H9 (cell line): ENCODE data around the gene JAG1. TPM values are rescaled to one million over a fixed set of nuclear protein-coding genes. Genes with fewer than 3 reads are reported as not detected.
A peak's percentile ranks its signal among the peaks of the same experiment; 100 is the strongest.

ENCODE experiments used
- DNase-seq: peaks from one replicate; pipeline ENCODE4 v3.0.0-alpha.2; 2017
- H2AFZ ChIP-seq: one replicate; pipeline ENCODE4 v1.6.1; 2013; ENCODE audit warnings: mild to moderate bottlenecking, low read length, control low read depth, moderate library complexity
- H2AK5ac ChIP-seq: 2 replicates; pipeline ENCODE4 v1.6.1; 2013; ENCODE audit warnings: low read length, control low read depth, mixed read lengths; ENCODE audit not compliant: insufficient read length
- H2BK120ac ChIP-seq: one replicate; pipeline ENCODE4 v1.6.1; 2013; ENCODE audit warnings: low read depth, mild to moderate bottlenecking, low read length, control low read depth, inconsistent platforms; ENCODE audit not compliant: poor library complexity, severe bottlenecking
- H2BK12ac ChIP-seq: 2 replicates; pipeline ENCODE4 v1.6.1; 2013; ENCODE audit warnings: low read length, control low read depth, mixed read lengths, low read depth; ENCODE audit not compliant: insufficient read length
- H2BK15ac ChIP-seq: 2 replicates; pipeline ENCODE4 v1.6.1; 2013; ENCODE audit warnings: low read depth, low read length, control low read depth
- H2BK20ac ChIP-seq: one replicate; pipeline ENCODE4 v1.6.1; 2013; ENCODE audit warnings: low read depth, mild to moderate bottlenecking, low read length, control low read depth, inconsistent platforms; ENCODE audit not compliant: poor library complexity, severe bottlenecking
- H2BK5ac ChIP-seq: 2 replicates; pipeline ENCODE4 v1.6.1; 2013; ENCODE audit warnings: low read length, control low read depth, mixed read lengths; ENCODE audit not compliant: insufficient read length
- H3K14ac ChIP-seq: 2 replicates; pipeline ENCODE4 v1.6.1; 2013; ENCODE audit warnings: low read length, control low read depth; ENCODE audit not compliant: insufficient read depth
- H3K18ac ChIP-seq: 2 replicates; pipeline ENCODE4 v1.6.1; 2013; ENCODE audit warnings: low read depth, mild to moderate bottlenecking, mixed read lengths, low read length, control low read depth; ENCODE audit not compliant: insufficient read length
- H3K23ac ChIP-seq: 2 replicates; pipeline ENCODE4 v1.6.1; 2013; ENCODE audit warnings: low read length, control low read depth, mixed read lengths, low read depth; ENCODE audit not compliant: insufficient read length
- H3K23me2 ChIP-seq: 2 replicates; pipeline ENCODE4 v1.6.1; 2013; ENCODE audit warnings: low read depth, mild to moderate bottlenecking, mixed read lengths, low read length, control low read depth; ENCODE audit not compliant: insufficient read length, poor library complexity, severe bottlenecking
- H3K27ac ChIP-seq: 2 replicates; pipeline ENCODE4 v1.5.1; 2013; ENCODE audit warnings: low read length, control low read depth, mixed read lengths, low read depth; ENCODE audit not compliant: insufficient read length
- H3K27me3 ChIP-seq: 2 replicates; pipeline ENCODE4 v1.6.1; 2013; ENCODE audit warnings: low read length, control low read depth, inconsistent platforms; ENCODE audit not compliant: insufficient read depth
- H3K4ac ChIP-seq: 2 replicates; pipeline ENCODE4 v1.6.1; 2013; ENCODE audit warnings: low read depth, mild to moderate bottlenecking, control low read depth, inconsistent platforms, low read length, moderate library complexity
- H3K4me1 ChIP-seq: 2 replicates; pipeline ENCODE4 v1.6.1; 2013; ENCODE audit warnings: low read length, control low read depth, inconsistent platforms; ENCODE audit not compliant: insufficient read depth
- H3K4me2 ChIP-seq: 2 replicates; pipeline ENCODE4 v1.6.1; 2013; ENCODE audit warnings: low read length, control low read depth, mixed read lengths; ENCODE audit not compliant: insufficient read length, insufficient read depth
- H3K56ac ChIP-seq: 2 replicates; pipeline ENCODE4 v1.6.1; 2013; ENCODE audit warnings: low read depth, mild to moderate bottlenecking, mixed read lengths, low read length, control low read depth; ENCODE audit not compliant: insufficient read length
- H3K79me1 ChIP-seq: 2 replicates; pipeline ENCODE4 v1.6.1; 2013; ENCODE audit warnings: low read depth, mild to moderate bottlenecking, moderate library complexity, low read length, control low read depth, inconsistent platforms; ENCODE audit not compliant: insufficient read depth, poor library complexity, severe bottlenecking
- H3K79me2 ChIP-seq: 2 replicates; pipeline ENCODE4 v1.6.1; 2013; ENCODE audit warnings: low read length, control low read depth, inconsistent platforms; ENCODE audit not compliant: insufficient read depth
- H3K9ac ChIP-seq: 2 replicates; pipeline ENCODE4 v1.6.1; 2013; ENCODE audit warnings: low read length, control low read depth, mixed read lengths; ENCODE audit not compliant: insufficient read length; ENCODE audit errors: extremely low read depth
- H3K9me3 ChIP-seq: one replicate; pipeline ENCODE4 v1.6.1; 2013; ENCODE audit warnings: low read depth, low read length, inconsistent platforms; ENCODE audit not compliant: control insufficient read depth
- H3T11ph ChIP-seq: one replicate; pipeline ENCODE4 v1.6.1; 2013; ENCODE audit warnings: mild to moderate bottlenecking, low read length, control low read depth, inconsistent platforms
- H4K20me1 ChIP-seq: one replicate; pipeline ENCODE4 v1.6.1; 2013; ENCODE audit not compliant: control insufficient read depth, insufficient read length, insufficient read depth
- H4K5ac ChIP-seq: 2 replicates; pipeline ENCODE4 v1.6.1; 2013; ENCODE audit warnings: low read depth, mild to moderate bottlenecking, mixed read lengths, low read length, control low read depth; ENCODE audit not compliant: insufficient read length
- H4K8ac ChIP-seq: replicated peaks from 2 replicates; pipeline ENCODE4 v1.6.1; 2013; ENCODE audit warnings: low read length, control low read depth, mixed read lengths, low read depth; ENCODE audit not compliant: insufficient read length
- H4K91ac ChIP-seq: 2 replicates; pipeline ENCODE4 v1.6.1; 2013; ENCODE audit warnings: low read depth, mild to moderate bottlenecking, moderate library complexity, mixed read lengths, low read length, control low read depth; ENCODE audit not compliant: insufficient read length
- H3K27ac Mint-ChIP-seq, 3 experiments: 2 replicates in 2 of 3; 3 replicates in 1 of 3; pipeline ENCODE4 v1.8.0; 2020 to 2021; ENCODE audit warnings: mixed read lengths in 3 of 3, mild to moderate bottlenecking in 1 of 3, moderate library complexity in 1 of 3
- H3K27me3 Mint-ChIP-seq: 2 replicates; pipeline ENCODE4 v1.8.0; 2021; ENCODE audit warnings: low read depth, mild to moderate bottlenecking, moderate library complexity, mixed read lengths
- H3K36me3 Mint-ChIP-seq, 3 experiments: 2 replicates in 2 of 3; 3 replicates in 1 of 3; pipeline ENCODE4 v1.8.0; 2020 to 2021; ENCODE audit warnings: low read depth in 3 of 3, mixed read lengths in 3 of 3; ENCODE audit not compliant: insufficient read depth in 1 of 3
- H3K4me1 Mint-ChIP-seq, 2 experiments: 2 replicates each; pipeline ENCODE4 v1.8.0; 2020; ENCODE audit warnings: mixed read lengths in 2 of 2
- H3K4me3 Mint-ChIP-seq, 2 experiments: 2 replicates in 1 of 2; 3 replicates in 1 of 2; pipeline ENCODE4 v1.8.0; 2020 to 2021; ENCODE audit warnings: mild to moderate bottlenecking in 2 of 2, mixed read lengths in 2 of 2, moderate library complexity in 1 of 2
- H3K9me3 Mint-ChIP-seq, 2 experiments: 2 replicates in 1 of 2; 3 replicates in 1 of 2; pipeline ENCODE4 v1.8.0; 2020; ENCODE audit warnings: mild to moderate bottlenecking in 2 of 2, mixed read lengths in 2 of 2, moderate library complexity in 1 of 2
- CTCF ChIP-seq: fragments of 200-600 bp; sonication (generic); conservative IDR thresholded peaks from 3 replicates; pipeline ENCODE4 v1.8.0; 2021; ENCODE audit warnings: antibody characterized with exemption, mild to moderate bottlenecking
- WGBS: extraction: QIAGEN DNeasy Blood & Tissue Kit; methylation state at CpG from one replicate; pipeline ENCODE4 v1.1.7; 2013; ENCODE audit warnings: missing lambda C conversion rate, low lambda C conversion rate, mixed read lengths; ENCODE audit not compliant: insufficient read length; ENCODE audit errors: extremely low coverage; 5-methylcytosine and 5-hydroxymethylcytosine counted together
- total RNA-seq: library from RNA; stranded (reverse); gene quantifications from 2 replicates; pipeline ENCODE4 v1.2.1, GENCODE V29; 2021

Gene JAG1
- total RNA-seq, 1 experiment from 2014 or later, result 58.1 TPM

DNA sequence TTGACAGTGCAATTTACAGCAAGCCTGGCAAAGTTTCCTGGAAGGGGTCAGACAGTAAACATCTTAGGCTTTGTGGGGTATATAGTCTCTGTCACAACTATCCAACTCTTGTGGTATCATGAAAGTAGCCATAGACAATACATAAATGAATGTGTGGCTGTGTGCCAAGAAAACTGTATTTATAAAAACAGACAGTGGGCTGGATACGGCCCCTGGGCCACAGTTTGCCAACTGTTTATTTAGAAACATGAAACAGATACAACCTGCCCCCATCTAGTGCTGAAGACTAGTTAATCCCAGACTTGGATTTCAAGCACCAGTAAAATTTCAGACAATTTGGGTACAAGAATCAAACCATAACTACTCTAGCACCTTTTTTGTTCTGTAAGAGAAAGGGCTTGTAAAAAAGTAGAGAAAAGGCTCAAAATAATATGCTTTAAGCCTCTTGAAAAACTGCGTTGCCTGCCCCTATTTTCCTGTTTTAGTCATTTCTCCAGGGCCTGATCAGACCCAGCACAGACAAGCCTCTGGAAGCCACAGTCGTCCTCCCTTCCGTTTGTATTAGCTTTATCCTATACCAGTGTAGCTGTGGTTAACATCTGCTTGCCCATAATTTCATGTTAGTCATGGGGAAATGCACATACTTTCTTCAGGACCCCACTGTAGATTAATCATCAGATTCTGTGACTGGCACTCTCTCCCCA lies 30.8 kb downstream of the JAG1 start:
- Histone ChIP-seq H3K79me2 (no peaks in the 10 kb centered on the region), H3K4me1 (no peaks in the 10 kb centered on the region), H3T11ph (no peak overlapping the region), H4K20me1 (no peaks in the 10 kb centered on the region), H3K27ac (no peak overlapping the region), H2AFZ (no peak overlapping the region), H3K27me3 (no peaks in the 10 kb centered on the region), H3K79me1 (no peaks in the 10 kb centered on the region), H2BK5ac (no peak overlapping the region), H3K4ac (no peak overlapping the region), H3K18ac (no peak overlapping the region), H3K4me2 (no peak overlapping the region), H2BK120ac (no peak overlapping the region), H2BK12ac (no peak overlapping the region), H3K9me3 (no peaks in the 10 kb centered on the region), H3K23me2 (no peaks in the 10 kb centered on the region), H4K8ac (no peak overlapping the region), H4K91ac (no peak overlapping the region), H2BK20ac (no peak overlapping the region), H3K23ac (no peak overlapping the region), H2AK5ac (no peak overlapping the region), H4K5ac (no peak overlapping the region), H3K9ac (no peak overlapping the region), H3K56ac (no peak overlapping the region), H2BK15ac (no peak overlapping the region), H3K14ac (no peak overlapping the region)
- H3K4me1 Mint-ChIP-seq, result peaks cover 20 to 33% of the 10 kb centered on the region in 2 experiments
- no CpG with 5 or more reads among the region's 4 CpGs for WGBS
- H3K27me3 Mint-ChIP-seq, result no peaks in the 10 kb centered on the region; the same call in 1 of the 2 replicates
- peaks cover 70 to 97% (median 89%) of the 10 kb centered on the region in 3 experiments for H3K36me3 Mint-ChIP-seq
- H3K9me3 Mint-ChIP-seq, result no peaks in the 10 kb centered on the region
- DNase-seq, result no peak
- H3K27ac Mint-ChIP-seq, result peak overlapping the region in 1 of 3 experiments; percentile 6; a peak in 1 of 7 replicates
- H3K4me3 Mint-ChIP-seq, result no peak overlapping the region
- TF ChIP-seq CTCF, result no peak
